ENCODE measurements around the gene OSCP1.
"Not testable (repeated sequence)": the region's sequence is repeated elsewhere in the genome, so short reads cannot be mapped to it uniquely, and the experiment has no call there.

The OSCP1 gene, protein sequence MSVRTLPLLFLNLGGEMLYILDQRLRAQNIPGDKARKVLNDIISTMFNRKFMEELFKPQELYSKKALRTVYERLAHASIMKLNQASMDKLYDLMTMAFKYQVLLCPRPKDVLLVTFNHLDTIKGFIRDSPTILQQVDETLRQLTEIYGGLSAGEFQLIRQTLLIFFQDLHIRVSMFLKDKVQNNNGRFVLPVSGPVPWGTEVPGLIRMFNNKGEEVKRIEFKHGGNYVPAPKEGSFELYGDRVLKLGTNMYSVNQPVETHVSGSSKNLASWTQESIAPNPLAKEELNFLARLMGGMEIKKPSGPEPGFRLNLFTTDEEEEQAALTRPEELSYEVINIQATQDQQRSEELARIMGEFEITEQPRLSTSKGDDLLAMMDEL

DNA sequence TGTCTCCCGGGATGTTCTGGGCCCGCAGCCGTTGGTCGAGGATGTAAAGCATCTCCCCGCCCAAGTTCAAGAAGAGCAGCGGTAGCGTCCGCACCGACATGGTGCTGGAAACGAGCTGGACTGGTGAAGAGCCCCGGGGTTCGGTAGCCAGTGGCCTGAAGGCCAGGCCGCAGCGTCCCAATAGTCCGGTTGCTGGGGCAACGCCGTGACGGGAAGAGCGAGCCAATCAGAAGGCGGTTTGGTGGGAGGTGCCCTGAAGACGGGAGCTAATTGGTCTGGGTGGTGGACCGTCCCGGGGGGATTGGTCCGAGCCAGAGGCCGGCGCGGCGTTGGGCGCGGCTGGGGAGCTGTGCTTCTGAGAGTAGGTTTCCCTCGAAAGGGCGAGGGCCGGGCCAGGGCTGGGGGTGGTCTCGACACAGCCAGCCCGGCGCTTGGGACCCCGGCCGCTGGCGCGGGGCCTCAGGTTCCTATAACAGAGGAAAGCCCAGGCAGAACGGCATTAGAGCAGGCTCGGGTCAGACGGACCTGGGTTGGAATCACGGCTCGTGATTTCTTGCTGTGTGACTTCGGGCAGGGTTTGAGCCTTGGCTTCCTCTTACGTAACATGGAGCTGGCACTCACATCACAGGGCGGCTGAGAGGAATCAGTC lies at the start of gene OSCP1:
TSS of gene OSCP1 (minus strand) at position 182 of the 649 bp plus-strand sequence. CDS start at position 100, 82 bp downstream.
- DNase-seq (peak; percentile 88), ATAC-seq (replicated peaks) (peak; percentile 97 to 99)
- H3K4me3 Mint-ChIP-seq = peak within 1 kb of the TSS; percentile 81 to 90
- H3K36me3 Mint-ChIP-seq = peaks cover 12 to 19% of the 10 kb centered on the region in 2 donors
- H3K27ac Mint-ChIP-seq = peak within 1 kb of the TSS; percentile 91
- no peaks in the 10 kb centered on the region for H3K27me3 Mint-ChIP-seq
- peaks cover 7 to 30% of the 10 kb centered on the region in 2 donors for H3K4me1 Mint-ChIP-seq
- H3K9me3 Mint-ChIP-seq = no peaks in the 10 kb centered on the region

DNA sequence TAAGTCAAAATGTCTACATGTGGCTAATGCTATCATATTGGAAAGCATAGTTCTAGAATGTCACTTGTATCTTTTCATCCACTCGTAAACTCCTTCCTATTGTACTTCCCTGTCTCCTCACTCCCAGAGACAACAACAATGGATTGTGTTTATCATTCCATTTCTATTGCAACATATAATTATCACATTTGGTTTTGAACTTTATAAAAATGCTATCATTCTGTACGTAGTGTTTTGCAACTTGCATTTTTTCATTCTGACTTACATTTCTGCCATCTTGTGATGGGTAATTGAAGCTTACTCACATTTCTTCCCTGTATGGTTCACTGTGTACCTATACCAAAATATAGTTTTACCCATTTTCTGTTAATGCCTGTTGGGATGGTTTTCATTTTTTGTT lies 47.0 kb upstream of the OSCP1 start:
- H3K9me3 Mint-ChIP-seq = no peaks in the 10 kb centered on the region
- H3K36me3 Mint-ChIP-seq = no peaks in the 10 kb centered on the region
- H3K27ac Mint-ChIP-seq = no peak overlapping the region
- peaks cover 12 to 17% of the 10 kb centered on the region in 2 donors for H3K27me3 Mint-ChIP-seq
- no peaks in the 10 kb centered on the region for H3K4me1 Mint-ChIP-seq
- ATAC-seq (replicated peaks) (no peak), DNase-seq (no peak)
- H3K4me3 Mint-ChIP-seq = no peak overlapping the region

DNA sequence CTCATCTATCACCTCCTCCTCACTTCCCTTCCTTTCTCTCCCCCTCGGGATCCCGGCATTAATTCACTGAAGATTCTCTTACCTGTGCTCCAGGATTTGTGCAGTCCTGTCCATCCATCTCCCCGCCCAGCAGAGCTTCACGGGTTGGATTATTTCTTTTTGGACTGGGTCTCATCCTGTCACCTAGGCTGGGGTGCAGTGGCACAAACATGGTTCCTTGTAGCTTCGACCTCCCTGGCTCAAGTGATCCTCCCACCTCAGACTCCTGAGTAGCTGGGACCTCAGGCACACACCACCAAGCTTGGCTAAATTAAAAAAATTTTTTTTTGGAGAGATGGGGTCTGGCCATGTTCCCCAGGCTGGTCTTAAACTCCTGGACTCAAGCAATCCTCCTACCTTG lies 44.7 kb upstream of the OSCP1 start:
- H3K27ac Mint-ChIP-seq = no peak overlapping the region
- peaks cover 17% of the 10 kb centered on the region in 2 donors for H3K27me3 Mint-ChIP-seq
- H3K4me1 Mint-ChIP-seq = no peaks in the 10 kb centered on the region
- H3K9me3 Mint-ChIP-seq = no peaks in the 10 kb centered on the region
- H3K4me3 Mint-ChIP-seq = no peak overlapping the region
- DNase-seq (no peak), ATAC-seq (replicated peaks) (no peak)
- no peaks in the 10 kb centered on the region for H3K36me3 Mint-ChIP-seq

DNA sequence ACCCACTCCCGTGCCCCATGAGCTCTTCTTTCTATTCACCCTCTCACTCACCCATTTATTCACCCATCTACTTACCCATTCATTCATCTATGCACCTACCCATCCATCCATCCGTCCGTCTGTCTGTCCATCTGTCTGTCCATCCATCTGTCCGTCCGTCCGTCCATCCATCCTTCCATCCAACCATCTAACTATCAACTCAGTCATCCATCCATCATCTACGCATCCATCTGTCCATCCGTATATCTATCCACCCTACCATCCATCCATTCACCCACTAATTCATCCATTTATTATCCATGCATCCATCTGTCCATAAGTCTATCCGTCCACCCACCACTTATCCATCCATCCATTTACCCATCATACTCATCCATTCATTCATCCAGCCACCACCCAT lies 43.3 kb upstream of the OSCP1 start:
- H3K4me3 Mint-ChIP-seq = no peak overlapping the region
- no peaks in the 10 kb centered on the region for H3K9me3 Mint-ChIP-seq
- DNase-seq = no peak
- no peaks in the 10 kb centered on the region for H3K4me1 Mint-ChIP-seq
- peaks cover 17% of the 10 kb centered on the region in 2 donors for H3K27me3 Mint-ChIP-seq
- no peaks in the 10 kb centered on the region for H3K36me3 Mint-ChIP-seq
- H3K27ac Mint-ChIP-seq = no peak overlapping the region
- ATAC-seq (replicated peaks) = no peak

DNA sequence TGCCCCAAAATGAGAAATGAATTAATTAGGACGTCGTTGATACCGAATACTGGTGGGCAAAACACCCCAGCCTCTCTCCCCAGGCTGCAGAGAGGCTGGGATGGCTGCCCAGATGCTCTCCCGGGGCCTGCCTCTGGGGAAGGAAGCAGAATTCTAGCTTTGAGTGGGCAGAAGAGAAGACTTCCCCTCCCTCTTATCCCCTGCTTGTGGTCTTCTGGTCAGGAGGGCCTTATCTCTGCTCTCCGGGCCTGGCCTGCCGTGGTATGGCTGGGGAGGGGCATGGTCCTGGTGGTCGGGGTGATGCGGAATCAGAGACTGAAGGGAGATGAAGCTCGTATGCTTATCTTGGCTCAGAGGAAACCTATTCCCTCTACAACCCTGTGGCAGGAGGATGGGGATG lies 42.2 kb upstream of the OSCP1 start:
- H3K27me3 Mint-ChIP-seq = peaks cover 17% of the 10 kb centered on the region in 2 donors
- H3K9me3 Mint-ChIP-seq = no peaks in the 10 kb centered on the region
- peaks cover 3 to 5% of the 10 kb centered on the region in 2 donors for H3K4me1 Mint-ChIP-seq
- DNase-seq = no peak
- H3K27ac Mint-ChIP-seq = no peak overlapping the region
- H3K36me3 Mint-ChIP-seq = no peaks in the 10 kb centered on the region
- no peak for ATAC-seq (replicated peaks)
- H3K4me3 Mint-ChIP-seq = no peak overlapping the region

DNA sequence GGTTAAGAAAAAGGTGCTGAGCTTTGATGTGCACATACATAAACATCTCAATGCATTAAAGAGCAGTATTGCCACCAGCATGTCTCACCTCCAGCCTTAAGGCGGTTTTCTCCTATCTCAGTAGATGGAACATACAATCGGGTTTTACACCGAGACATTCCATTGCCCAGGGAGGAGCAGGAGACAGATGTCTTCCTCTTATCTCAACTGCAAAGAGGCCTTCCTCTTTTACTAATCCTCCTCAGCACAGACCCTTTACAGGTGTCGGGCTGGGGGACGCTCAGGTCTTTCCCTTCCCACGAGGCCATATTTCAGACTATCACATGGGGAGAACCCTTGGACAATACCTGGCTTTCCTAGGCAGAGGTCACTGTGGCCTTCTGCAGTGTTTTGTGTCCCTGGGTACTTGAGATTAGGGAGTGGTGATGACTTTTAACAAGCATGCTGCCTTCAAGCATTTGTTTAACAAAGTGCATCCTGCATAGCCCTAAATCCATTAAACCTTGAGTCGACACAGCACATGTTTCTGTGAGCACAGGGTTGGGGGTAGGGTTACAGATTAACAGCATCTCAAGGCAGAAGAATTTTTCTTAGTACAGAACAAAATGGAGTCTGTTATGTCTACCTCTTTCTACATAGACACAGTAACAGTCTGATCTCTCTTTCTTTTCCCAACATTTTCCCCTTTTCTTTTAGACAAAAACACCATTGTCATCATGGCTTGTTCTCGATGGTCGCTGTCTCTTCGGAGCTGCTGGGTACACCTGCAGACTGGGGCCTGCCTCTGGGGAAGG lies 39.2 kb upstream of the OSCP1 start:
- H3K27ac Mint-ChIP-seq; DNase-seq; H3K9me3 Mint-ChIP-seq; H3K4me3 Mint-ChIP-seq; ATAC-seq (replicated peaks); H3K36me3 Mint-ChIP-seq: not testable (repeated sequence)
- H3K27me3 Mint-ChIP-seq = peaks cover 10 to 11% of the 10 kb centered on the region in 2 donors
- H3K4me1 Mint-ChIP-seq = peaks cover 17 to 23% of the 10 kb centered on the region in 2 donors

DNA sequence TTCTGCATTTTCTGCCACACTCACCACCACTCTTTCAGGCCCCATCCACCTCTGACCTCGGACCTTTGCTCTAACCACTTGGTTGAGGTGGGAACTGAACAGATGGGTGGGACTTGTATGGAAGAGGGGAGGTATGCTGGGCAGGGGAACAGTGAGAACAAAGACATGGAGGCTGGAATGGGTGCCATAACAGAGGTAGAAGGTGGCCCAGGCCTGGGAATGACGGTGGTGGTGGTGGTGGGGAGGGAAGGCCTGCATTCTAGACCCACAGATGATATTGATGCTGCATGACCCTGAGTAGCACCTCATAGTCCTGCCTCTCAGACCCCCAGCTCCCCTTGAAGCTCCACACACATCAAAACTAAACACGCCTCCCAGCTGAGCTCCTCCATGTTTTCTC lies 37.7 kb upstream of the OSCP1 start:
- H3K4me3 Mint-ChIP-seq = no peak overlapping the region
- no peak overlapping the region for H3K27ac Mint-ChIP-seq
- no peak for DNase-seq
- ATAC-seq (replicated peaks) = no peak
- H3K36me3 Mint-ChIP-seq = no peaks in the 10 kb centered on the region
- no peaks in the 10 kb centered on the region for H3K9me3 Mint-ChIP-seq
- peaks cover 0 to 4% of the 10 kb centered on the region in 2 donors for H3K27me3 Mint-ChIP-seq
- H3K4me1 Mint-ChIP-seq = peaks cover 17 to 23% of the 10 kb centered on the region in 2 donors

DNA sequence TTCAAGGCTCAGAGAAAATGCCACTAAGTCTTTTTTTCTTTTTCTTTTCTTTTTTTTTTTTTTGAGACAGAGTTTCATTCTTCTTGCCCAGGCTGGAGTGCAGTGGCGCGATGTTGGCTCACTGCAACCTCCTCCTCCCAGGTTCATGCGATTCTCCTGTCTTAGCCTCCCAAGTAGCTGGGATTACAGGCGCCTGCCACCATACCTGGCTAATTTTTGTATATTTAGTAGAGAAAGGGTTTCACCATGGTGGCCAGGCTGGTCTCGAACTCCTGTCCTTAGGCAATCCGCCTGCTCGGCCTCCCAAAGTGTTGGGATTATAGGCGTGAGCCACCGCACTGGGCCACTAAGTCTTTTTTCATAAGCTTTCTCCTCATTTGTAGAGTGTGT lies 37.1 kb upstream of the OSCP1 start:
- not testable (repeated sequence) for DNase-seq; H3K27ac Mint-ChIP-seq; ATAC-seq (replicated peaks); H3K27me3 Mint-ChIP-seq; H3K36me3 Mint-ChIP-seq; H3K9me3 Mint-ChIP-seq
- peak overlapping the region in 1 of 2 donors; percentile 8 for H3K4me3 Mint-ChIP-seq
- H3K4me1 Mint-ChIP-seq = peaks cover 17 to 25% of the 10 kb centered on the region in 2 donors

DNA sequence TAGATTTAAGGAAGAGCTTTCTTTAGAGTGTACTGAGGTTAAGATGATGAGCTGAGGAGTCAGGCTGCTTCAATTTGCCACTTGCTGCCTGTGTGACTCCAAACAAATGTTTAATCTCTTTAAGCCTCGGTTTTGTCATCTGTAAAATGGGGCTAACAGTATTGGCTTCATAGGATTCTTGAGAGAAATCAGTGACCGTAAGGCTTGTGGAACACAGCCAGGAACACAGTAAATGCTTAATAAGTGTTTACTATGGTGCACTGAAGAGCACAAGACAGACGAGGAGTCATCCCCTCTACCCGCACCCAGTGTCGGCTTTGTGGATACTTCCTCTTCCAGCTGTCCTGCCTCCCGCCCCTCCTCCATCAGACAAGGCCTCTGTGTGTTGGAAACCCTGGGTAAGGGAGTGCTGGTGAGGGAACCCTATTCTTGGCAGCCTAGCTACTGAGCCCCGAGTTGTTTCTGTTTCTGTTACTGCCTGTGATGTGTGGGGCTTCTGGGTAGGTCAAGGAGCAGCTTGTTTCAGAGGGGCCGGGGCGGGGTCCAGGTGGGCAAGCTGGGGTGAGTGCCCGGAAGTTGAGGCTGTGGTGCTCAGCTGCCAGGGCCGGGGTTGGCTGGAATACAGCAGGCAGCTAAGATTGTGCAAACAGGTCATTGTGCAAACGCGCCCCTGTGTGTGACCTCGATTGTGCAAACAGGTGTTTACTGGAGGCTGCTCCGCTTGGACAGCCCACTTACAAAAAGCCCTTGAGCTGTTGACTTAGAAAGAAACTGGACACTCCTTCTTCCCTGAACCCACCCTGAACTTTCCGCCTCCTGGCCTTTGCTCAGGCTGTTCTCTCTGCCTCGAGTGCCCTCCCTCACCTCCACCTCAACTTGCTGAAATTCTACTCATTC lies 36.4 kb upstream of the OSCP1 start:
- Mint-ChIP-seq H3K27me3 (peaks cover 6 to 7% of the 10 kb centered on the region in 2 donors), H3K27ac (peak overlapping the region; percentile 65), H3K9me3 (no peaks in the 10 kb centered on the region), H3K4me1 (peaks cover 21 to 31% of the 10 kb centered on the region in 2 donors), H3K4me3 (peak overlapping the region in 1 of 2 donors; percentile 12), H3K36me3 (no peaks in the 10 kb centered on the region)
- DNase-seq = no peak
- peak; percentile 74 to 84 for ATAC-seq (replicated peaks)

DNA sequence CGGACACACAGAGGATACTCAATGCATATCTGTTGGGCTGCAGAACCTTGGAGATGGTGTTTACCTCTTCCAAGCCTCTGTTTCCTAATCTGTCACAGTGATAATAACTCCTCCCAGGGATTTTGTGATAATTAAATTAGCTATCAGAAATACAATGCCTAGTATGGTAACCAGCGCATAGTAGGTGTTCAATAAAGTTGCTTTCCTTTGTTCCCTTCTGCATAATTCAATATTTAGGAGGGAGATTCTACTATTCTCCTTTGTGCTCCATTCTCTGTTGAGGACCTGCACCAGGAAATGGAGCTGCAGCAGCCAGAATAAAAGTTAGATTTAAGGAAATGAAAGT lies 35.8 kb upstream of the OSCP1 start:
- peaks cover 21 to 32% of the 10 kb centered on the region in 2 donors for H3K4me1 Mint-ChIP-seq

DNA sequence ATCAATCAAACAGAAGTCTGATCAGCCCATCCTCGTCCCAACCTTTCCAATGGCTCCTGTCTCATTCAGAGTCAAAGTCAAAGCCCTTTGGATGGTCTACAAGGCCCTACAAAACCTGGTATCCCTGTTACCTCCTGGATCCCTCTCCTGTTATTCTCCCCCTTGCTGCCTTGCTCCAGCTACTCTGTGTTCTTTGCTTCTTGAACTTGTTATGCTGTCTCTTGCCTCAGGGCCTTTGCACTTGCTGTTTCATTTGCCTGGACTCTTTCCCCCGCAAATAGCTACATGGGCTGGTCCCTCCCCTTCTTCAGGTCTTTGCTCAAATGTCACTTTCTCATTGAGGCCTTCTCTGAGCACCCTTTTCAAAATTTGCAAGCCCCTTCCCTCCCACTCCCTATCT lies 33.8 kb upstream of the OSCP1 start:
- Mint-ChIP-seq H3K27me3 (peaks cover 19 to 25% of the 10 kb centered on the region in 2 donors), H3K36me3 (no peaks in the 10 kb centered on the region), H3K9me3 (no peaks in the 10 kb centered on the region), H3K4me3 (no peak overlapping the region), H3K27ac (no peak overlapping the region), H3K4me1 (peaks cover 21 to 32% of the 10 kb centered on the region in 2 donors)
- no peak for DNase-seq
- ATAC-seq (replicated peaks) = no peak

More for the DNA sequence above, 35.8 kb upstream of the OSCP1 start:
- Mint-ChIP-seq H3K4me3 (no peak overlapping the region), H3K36me3 (no peaks in the 10 kb centered on the region), H3K27ac (peak overlapping the region; percentile 65), H3K27me3 (peaks cover 8 to 10% of the 10 kb centered on the region in 2 donors), H3K9me3 (no peaks in the 10 kb centered on the region)
- ATAC-seq (replicated peaks) (no peak), DNase-seq (no peak)

DNA sequence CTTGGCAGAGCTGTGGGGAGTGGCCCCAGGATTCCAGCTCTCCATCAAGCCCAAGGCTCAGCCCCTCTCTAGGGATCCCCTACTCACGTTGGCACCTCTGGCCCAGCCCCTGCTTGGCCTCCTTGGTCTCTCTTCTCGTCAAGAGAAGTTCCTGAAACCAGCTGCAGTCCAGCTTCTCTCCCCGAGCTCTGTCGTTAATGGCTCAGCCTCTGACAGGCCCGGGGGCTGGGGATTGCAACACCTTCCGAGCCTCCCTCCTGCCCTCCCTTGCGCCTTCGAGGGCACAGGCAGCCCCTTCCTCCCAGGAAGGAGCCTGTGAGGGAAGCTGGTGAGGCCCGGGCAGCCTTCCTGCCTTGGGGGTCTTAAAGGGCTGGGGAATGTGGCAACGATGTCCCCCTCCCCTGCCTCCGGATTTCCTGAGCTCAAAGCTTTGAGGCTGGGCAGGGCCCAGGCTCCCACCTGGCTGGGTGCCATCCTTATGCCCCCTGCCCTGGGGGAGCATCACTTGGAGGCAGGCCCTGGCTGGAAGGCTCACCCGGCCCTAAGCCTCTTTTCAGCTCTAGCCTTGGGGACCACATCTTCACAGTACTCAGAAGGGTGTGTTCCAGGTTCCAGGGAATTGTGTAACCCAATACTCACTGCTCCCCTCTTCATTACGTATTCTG lies 32.6 kb upstream of the OSCP1 start, which contains the start of gene CSF3R:
TSS of gene CSF3R (minus strand) at position 190 of the 665 bp plus-strand sequence. CDS start 3,417 bp downstream, outside the sequence.
- H3K4me1 Mint-ChIP-seq = peaks cover 19 to 31% of the 10 kb centered on the region in 2 donors
- H3K4me3 Mint-ChIP-seq = peak within 1 kb of the TSS; percentile 27 to 46
- no peak for ATAC-seq (replicated peaks)
- H3K36me3 Mint-ChIP-seq = no peaks in the 10 kb centered on the region
- H3K27ac Mint-ChIP-seq = peak within 1 kb of the TSS; percentile 15
- DNase-seq = no peak
- no peaks in the 10 kb centered on the region for H3K9me3 Mint-ChIP-seq
- H3K27me3 Mint-ChIP-seq = peaks cover 20 to 25% of the 10 kb centered on the region in 2 donors
